Endometrium (tissue), 2 donors: ENCODE results near the gene PRKCI.
"Not testable (repeated sequence)": the region's sequence is repeated elsewhere in the genome, so short reads cannot be mapped to it uniquely, and the experiment has no call there.

ENCODE experiments used
- FAIRE-seq: peaks from 2 replicates; lab custom pipeline; 2012; peaks lifted over from hg19 to GRCh38; lab: Jason Lieb, UNC
- donor health status: control.
- donor health status: control.

PRKCI gene

DNA sequence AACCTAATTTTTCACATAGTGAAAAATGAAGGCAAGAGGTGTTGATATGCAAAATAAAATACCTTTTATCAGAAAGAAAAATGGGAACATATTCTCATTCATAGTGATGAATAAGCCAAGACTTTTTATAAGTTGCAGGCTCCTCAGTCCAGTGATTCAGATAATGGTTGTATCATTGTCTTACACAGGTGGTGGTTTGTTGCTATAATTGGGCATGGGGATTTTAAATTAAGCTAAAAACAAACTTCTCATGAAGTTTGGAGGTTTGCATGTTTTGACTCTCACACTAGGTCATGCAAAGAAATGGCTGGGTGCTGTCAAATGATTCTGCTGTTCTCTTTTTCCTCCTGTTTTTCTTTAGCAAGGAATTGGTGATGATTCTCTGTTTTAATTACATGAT, 74.5 kb downstream of the PRKCI start:
- no peak for FAIRE-seq

DNA sequence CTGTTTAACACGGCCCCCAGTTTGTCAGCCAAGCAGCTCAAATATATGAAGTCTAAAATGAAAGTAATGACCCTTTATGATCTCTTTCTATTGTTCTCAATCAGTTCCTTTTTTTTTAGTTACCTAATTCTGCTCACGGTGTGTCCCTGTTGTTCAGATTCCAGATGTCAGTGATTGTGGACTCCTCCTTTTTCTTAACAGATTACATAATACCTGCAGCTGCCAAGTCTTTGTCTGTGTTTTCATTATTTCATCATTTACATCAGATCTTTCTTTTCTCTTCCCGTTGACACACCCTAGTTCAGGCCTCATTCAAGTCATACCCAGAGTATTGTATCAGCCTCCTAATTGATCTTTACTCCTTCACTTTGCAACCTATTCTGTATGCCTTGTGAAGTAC, 79.2 kb downstream of the PRKCI start:
- FAIRE-seq = no peak

DNA sequence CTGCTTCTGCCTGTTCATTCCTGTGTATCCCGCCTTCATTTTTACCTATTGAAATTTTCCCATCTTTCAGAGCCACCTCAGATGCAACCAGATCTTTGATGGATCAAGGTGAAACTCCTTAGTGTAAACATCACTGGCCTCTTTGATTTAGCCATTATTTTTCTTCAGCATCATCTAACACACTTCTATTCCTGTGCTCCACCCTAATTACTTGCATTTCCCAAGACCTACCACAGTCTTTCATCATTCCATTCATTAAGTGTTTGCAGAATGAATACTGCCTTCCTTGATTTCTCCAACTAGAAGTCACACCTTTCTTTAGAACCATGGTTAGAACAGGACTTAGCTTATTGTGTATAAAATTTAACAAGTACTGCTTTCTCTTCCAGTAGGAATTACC, 79.8 kb downstream of the PRKCI start:
- no peak for FAIRE-seq

DNA sequence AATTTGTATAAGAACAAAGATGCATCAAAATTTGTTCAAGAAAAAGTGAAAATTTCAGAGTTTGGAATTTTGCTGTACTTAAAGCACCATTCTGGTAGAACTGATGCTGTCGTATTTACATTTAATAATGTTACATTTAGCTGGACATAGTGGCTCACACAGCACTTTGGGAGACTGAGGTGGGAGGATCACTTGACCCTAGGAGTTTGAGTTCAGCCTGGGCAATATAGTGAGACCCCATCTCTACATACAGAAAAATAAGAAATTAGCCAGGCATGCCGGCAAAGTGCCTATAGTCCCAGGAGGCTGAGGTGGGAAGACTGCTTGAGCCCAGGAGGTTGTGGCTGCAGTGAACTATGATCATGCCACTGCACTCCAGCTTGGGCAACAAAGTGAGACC, 83.8 kb downstream of the PRKCI start:
- no peak for FAIRE-seq

DNA sequence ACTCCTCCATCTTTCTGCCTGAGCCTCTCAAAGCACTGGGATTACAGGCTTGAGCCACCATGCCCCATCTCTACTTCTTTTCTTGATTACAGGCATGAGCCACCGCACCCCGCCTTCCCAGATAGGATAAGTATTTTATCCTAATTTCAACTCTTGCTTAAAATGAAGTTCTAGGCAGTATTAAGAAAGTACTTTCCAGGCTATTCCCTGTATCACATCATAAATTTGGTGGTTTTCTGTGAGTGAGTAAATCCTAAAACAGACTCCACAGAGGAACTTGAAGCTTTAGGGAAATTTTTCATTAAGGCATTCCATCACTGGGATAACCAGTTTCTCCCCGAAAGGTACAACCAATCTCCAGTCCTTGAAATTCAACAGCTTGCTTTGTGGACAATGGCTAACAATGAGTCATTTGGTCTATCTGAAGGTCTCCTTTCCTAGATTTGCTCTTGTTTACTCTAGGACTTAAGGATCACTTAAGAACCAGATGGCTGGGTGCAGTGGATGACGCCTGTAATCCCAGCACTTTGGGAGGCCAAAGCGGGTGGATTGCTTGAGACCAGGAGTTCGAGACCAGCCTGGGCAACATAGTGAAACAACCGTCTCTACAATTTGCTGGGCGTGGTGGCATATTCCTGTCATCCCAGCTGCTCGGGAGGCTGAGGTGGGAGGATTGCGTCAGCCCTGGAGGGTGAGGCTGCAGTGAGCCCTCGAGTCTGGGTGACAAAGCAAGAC, 85.6 kb downstream of the PRKCI start:
- FAIRE-seq = no peak

DNA sequence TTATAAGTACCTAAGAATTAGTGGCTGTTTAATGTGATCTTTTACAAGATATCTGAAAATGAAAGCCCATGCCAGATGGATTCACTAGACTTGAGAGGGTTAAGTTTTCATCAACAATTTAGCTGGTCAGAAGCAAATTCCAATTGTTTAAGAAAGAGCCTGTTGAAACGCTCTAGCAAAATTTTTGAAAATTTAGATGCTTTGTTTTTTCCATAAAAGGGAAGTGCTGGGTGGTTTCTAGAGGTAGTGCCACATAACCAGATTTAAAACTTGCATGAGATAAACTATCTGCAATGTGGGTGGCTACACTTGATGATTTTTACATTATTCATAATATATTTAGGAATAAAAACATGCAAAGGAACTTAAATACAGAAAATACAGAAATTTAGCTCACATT, 86.8 kb downstream of the PRKCI start:
- no peak for FAIRE-seq

DNA sequence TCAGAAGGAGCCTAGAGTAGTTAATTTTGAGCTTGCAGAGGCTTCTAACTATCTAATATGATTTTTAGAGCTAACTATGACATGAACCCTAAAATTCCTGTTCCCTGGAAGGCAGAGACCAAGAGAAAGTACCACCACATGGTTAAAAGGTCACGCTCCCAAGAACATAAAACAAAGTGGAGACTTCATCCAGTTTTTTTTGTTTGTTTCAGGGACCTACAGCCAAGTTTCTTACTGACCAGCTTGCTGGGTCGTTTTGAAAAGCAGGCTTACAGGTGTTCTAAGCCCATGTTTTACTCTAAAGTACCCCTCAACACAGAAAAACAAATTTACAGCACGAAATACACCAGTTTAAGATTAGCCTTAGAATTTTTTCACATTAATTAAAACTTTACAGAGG, 95.7 kb downstream of the PRKCI start:
- no peak for FAIRE-seq

DNA sequence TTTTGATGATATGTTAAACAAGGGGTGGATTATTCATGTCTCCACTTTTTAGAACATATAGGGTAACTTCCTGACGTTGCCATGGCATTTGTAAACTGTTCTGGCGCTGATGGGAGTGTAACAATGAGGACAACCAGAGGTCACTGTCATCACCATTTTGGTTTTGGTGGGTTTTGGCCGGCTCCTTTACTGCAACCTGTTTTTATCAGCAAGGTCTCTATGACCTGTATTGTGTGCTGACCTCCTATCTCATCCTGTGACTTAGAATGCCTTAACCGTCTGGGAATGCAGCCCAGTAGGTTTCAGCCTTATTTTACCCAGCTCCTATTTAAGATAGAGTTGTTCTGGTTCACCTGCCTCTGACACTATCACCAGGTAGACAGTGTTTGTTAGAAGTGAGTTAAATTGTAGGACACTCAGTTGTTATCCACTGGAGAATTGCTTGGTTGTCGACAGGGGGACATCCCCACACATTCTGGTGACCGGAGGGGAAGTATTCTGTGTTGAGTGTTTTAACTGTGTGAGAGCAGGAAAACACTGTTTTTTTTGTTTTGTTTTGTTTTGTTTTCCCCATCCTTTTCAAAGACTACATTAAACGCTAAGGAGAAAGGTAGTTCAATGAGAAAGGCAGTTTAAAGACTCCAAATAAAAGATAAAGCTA, 98.4 kb downstream of the PRKCI start:
- no peak for FAIRE-seq

DNA sequence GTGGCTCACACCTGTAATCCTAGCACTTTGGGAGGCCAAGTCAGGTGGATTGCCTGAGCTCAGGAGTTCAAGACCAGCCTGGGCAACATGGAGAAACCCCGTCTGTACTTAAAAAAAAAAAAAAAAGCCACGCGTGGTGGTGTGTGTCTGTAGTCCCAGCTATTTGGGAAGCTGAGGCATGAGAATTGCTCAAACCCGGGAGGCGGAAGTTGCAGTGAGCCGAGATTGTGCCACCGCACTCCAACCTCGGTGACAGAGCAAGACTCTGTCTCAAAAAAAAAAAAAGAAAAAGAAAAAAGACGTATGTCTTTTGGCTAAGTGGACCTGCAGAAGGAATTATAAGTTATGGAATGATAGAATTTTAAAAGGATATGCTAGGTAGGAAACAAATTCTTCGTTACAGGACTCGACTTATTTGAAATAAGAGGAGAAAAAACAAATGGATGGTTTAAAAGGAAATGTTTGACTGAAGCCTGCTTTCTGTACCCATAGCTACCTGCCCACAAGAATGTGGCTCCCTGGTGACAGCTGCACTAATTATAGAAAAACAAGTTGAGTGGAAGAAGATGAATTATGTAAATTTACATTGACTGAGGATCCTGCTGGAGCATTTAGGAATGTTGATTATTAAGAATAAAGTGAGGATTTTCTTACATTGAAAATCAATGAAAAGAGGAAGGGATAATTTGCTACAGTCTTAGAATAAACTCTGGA, 99.3 kb downstream of the PRKCI start:
- no peak for FAIRE-seq

DNA sequence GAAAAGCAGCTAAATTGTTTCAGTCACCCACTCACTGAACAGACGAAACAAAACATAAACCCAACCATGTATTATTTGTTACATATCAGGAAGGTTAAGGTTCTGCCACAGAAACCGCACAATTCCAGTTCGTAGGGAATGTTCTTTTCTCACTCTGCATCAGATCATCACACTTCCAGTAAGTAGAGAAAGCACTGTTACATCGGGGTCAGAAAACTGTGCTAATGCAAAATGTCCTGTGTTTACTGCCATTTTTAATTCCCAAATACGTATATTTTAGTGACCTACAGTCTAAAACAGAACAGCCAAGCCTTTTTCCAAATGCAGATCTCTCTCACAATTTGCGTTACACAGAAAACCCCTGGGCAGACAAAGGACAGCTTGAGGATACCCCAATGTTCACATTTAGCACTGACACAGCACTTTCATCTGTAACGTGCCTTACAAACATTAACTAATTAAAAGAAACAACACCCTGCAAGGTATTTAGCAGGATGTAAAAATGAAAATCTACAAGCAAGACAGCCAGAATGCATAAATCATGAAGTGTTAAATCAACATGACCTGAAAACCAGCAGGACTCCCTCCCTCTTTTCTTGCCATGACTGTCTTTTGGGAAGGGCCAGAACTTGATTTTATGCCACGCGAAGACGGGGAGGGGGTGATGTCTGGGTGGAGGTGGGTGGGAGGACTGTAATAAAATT, 100.5 kb downstream of the PRKCI start:
- no peak for FAIRE-seq

DNA sequence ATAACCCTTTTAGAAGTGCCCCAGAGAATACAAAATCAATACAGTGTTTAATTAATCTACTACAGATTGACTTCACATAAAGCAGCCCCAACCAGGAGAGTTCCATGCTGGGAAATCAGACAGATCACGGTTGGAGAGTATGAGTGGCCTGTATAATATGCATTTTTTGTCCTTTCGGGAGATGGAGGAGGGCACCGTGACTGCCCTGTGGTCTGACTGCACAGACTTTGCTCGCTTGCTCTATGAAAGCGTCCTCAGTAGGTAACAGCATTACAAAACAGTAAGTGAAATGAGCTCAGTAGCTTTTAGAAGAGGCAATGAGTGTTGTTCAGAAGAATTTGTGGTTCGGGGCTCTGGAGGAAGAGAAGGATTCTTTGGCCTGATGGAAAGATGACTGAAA, 101.1 kb downstream of the PRKCI start:
- no peak for FAIRE-seq

DNA sequence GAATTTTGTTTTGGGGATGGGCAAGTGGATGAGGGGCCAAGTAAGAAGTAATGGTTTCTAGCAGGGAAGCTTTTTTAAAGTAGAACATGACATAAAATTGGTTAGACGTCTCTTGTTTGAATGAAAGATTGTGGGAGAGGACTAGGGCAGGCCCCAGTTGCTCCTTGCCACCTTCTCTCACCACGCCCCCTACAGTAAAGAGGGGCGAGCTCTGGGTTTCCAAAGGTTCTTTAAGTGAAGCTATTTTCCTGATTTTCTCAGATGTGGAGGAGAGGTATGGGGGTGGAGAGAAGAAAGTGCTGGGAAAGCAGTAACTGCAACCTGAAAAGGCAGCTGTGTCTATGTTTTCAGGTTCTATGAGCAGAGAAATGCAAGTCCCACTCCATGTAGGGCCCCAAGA, 102.7 kb downstream of the PRKCI start:
- no peak for FAIRE-seq

DNA sequence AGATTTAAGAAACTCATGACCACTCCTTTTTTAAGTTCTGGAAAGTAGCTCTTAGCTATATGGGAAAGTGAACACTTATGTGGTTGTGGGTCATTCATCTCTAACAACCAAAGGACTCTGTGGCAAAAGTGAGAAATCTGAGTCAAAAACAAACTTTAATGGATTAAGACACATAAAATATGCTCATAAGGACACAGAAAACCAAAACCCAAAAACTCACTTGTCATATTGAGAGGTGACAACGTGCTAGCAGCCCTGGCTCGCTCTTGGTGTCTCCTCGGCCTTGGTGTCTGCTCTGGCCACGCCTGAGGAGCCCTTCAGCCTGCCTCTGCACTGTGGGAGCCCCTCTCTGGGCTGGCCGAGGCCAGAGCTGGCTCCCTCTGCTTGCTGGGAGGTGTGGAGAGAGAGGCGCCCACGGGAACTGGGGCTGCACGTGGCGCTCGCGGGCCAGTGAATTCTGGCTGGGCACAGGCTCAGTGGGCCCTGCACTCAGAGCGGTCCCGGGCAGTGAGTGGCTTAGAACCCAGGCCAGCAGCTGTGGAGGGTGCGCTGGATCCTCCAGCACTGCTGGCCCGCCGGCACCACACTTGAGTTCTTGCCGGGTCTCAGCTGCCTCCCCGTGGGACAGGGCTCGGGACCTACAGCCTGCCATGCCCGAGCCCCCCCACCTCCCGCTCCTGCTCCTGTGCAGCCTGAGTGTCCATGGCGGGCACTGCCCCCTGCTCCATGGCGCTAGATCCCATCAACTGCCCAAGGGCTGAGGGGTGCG, 105.0 kb downstream of the PRKCI start:
- no peak for FAIRE-seq

DNA sequence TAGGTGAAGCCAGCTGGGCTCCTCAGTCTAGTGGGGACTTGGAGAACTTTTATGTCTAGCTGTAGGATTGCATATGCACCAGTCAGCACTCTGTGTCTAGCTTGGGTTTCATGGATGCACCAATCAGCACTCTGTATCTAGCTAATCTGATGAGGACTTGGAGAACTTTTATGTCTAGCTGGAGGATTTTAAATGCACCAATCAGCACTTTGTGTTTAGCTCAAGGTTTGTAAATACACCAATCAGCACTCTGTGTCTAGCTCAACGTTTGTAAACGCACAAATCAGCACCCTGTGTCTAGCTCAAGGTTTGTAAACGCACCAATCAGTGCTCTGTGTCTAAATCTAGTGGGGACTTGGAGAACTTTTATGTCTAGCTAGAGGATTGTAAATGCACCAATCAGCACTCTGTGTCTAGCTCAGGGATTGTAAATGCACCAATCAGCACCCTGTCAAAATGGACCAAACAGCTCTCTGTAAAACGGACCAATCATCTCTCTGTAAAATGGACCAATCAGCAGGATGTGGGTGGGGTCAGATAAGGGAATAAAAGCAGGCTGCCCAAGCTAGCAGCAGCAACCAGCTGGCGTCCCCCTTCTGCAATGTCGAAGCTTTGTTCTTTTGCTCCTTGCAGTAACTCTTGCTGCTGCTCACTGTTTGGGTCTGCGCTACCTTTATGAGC, 105.8 kb downstream of the PRKCI start:
- FAIRE-seq = not testable (repeated sequence)

DNA sequence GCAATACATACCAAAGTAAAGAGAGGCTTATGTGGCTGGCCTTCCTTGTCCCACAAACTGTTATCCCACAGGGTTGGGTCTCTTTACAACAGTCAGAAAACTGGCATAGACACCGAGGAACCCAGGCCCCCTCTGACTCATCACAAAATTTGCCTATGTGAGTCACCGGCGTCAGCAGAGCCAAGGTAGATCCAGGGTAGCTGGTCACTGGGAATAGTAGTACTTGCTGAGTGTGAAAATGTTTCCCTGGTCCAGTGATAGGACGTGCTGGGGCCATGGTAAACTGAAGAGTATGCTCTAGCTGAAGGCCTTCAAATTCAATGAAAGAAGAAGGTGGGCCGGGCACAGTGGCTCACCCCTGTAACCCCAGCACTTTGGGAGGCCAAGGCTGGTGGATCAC, 108.1 kb downstream of the PRKCI start:
- FAIRE-seq = no peak

DNA sequence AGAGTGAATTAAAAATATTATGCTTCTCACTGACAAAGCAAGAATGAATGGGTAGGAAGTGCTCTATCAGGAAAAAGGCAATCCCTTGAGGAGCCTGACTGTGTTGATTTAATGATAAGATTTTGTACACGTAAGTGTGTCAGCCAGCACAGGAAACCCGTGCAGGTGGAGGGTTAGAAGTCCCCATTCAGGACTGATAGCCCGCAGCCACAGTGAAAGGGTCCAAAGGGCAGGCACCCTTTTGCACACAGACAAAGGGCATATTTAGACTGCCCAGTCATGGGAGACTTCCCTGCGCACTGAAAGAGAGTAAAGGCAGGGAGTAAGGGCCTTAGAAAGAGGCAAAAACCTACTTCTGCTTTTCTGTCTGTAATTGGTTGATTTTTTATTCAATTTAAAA, 108.9 kb downstream of the PRKCI start:
- FAIRE-seq = no peak

DNA sequence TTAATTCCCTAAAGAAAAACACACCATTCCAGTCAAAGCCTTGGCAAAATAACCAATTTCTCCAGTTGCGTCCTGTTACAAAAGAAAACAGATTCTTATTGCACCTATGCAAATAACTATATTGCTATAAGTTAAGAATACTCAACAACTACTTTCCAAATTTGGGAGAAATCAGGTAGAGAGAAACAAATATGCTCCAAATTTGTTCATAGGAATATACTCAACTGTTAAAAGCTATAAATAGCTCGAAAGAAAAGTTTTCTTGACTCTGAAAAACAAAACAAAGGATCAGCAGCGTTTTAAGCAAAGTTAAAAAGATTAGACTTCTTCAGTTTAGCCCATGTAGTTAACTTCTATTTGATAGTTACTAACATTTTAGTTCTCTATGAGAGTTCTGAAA, 115.2 kb downstream of the PRKCI start:
- no peak for FAIRE-seq

DNA sequence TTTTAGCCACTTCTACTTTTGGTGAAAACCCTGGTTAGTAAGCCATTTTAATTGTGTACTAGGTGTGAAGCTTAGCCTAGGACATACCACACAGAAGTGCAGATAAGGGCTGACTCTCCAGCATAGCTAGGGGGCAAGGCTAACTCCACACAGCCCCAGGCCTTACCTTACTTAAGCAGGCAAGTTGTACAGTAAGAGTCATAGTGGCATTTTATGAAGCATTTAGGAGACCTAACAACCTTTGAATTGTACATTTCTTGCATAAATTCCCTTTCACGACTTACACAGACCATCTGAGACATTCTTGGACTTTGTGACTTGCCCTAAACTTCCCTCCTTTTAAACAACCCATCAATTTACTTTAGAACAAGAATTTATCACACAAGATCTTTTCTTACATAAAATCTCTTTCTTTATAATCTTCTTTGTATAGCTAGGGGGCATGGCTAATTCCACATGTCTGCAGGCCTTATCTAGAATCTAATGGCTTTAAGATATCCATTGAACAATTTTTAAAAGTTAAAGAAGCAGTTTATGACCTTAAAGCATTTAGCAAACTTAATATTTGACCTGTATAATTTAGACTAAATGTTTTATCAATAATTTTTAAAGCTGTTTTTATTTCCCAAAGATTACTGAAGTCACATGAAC, 116.6 kb downstream of the PRKCI start:
- FAIRE-seq = no peak

DNA sequence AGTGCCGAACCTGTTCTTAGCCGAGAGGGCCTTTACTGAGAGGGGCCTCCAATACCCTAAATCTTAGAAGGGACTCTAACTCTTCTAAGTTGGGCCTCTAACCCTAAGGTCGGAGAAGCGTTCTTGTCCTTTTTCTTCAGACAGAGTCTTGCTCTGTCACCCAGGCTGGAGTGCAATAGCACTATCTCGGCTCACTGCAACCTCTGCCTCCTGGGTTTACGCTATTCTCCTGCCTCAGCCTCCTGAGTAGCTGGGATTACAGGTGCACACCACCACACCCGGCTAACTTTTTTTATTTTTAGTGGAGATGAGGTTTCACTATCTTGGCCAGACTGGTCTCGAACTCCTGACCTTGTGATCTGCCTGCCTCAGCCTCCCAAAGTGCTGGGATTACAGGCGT, 120.0 kb downstream of the PRKCI start:
- FAIRE-seq = not testable (repeated sequence)

DNA sequence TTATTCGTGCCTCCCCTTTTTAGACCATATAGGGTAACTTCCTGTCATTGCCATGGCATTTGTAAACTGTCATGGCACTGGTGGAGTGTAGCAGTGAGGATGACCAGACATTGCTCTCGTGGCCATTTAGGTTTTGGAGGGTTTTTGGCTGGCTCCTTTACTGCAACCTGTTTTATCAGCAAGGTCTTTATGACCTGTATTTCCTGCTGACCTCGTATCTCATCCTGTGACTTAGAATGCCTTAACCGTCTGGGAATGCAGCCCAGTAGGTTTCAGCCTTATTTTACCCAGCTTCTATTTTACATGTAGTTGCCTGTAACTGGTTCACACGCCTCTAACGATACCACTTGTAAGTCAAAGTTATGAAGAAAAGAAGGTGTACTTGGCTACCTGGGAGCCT, 121.6 kb downstream of the PRKCI start:
- not testable (repeated sequence) for FAIRE-seq

DNA sequence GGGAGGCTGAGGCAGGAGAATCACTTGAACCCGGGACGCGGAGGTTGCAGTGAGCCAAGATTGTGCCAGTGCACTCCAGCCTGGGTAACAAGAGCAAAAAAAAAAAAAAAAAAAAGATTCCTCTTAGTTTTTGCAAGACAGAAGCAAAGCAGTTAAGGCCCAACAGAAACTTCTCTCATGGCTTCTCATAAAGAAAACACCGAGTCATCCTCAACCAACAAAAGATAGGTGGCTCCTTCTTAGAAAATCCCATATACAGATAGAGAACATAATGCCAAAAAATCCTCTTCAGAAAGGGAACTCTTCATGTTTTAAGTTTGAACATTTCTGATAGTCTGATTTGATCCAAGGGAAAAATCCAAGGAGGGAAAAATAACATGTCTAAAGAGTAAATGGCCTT, 122.7 kb downstream of the PRKCI start:
- FAIRE-seq = no peak
